HepG2 (cell line): Measurements from ENCODE around the gene ARAP1. TPM values are rescaled to one million over a fixed set of nuclear protein-coding genes. Genes with fewer than 3 reads are reported as not detected.

Source experiments
- ATAC-seq: fragments of 200-7000 bp; cut with Tn5 transposase; 3 replicates; pipeline ENCODE4 v1.9.1; 2020; ENCODE audit warnings: mild to moderate bottlenecking, moderate library complexity
- BruUV-seq: library from RNA; stranded (reverse); fragments of 400-500 nt; replicated peaks from 2 replicates; lab custom pipeline; 2021; lab: Mats Ljungman, UMichigan
- CTCF ChIA-PET: fragments of 300-600 bp; formaldehyde crosslinking; extraction: SDS; loops from one replicate; lab custom pipeline; 2021; ENCODE audit warnings: low total read pairs, inconsistent platforms, low intra/inter-chr PET ratio; lab: Yijun Ruan, JAX
- POLR2A ChIA-PET: fragments of 350-600 bp; sonication (Branson Sonifier 250); formaldehyde crosslinking; loops from one replicate; lab custom pipeline; 2020; ENCODE audit warnings: antibody characterized with exemption, inconsistent platforms; lab: Yijun Ruan, JAX
- DNase-seq: peaks from one replicate; pipeline ENCODE4 v3.0.0-alpha.2; 2015; ENCODE audit warnings: low spot score
- FAIRE-seq: peaks from 3 replicates; lab custom pipeline; 2011; peaks lifted over from hg19 to GRCh38; lab: Jason Lieb, UNC
- H2AFZ ChIP-seq: one replicate; pipeline ENCODE4 v1.6.1; 2011; ENCODE audit warnings: low read length, inconsistent platforms
- H3K27ac ChIP-seq: fragments of 300-600 bp; 3 replicates; pipeline ENCODE4 v1.8.0; 2011; ENCODE audit warnings: mixed run types, mild to moderate bottlenecking, mixed read lengths, low read length, inconsistent platforms; ENCODE audit not compliant: insufficient read depth; ENCODE audit errors: extremely low read length
- H3K27me3 ChIP-seq, 2 experiments: fragments of 200-600 bp in 1 of 2; 2 replicates in 1 of 2; 3 replicates in 1 of 2; pipeline versions ENCODE4 v1.6.0 to v1.8.0; 2011; ENCODE audit warnings: low read length in 2 of 2, mild to moderate bottlenecking in 2 of 2, moderate library complexity in 2 of 2, inconsistent platforms in 1 of 2; ENCODE audit not compliant: insufficient read depth in 2 of 2, control insufficient read depth in 1 of 2
- H3K36me3 ChIP-seq, 2 experiments: fragments of 200-600 bp in 1 of 2; replicated peaks in 1 of 2; 2 replicates in 1 of 2; 3 replicates in 1 of 2; pipeline versions ENCODE4 v1.5.1 to v1.8.0; 2011; ENCODE audit warnings: low read length in 2 of 2, inconsistent platforms in 1 of 2; ENCODE audit not compliant: insufficient read depth in 2 of 2, control insufficient read depth in 1 of 2
- H3K4me1 ChIP-seq: 2 replicates; pipeline ENCODE4 v1.5.1; 2012; ENCODE audit warnings: low read length, inconsistent platforms; ENCODE audit not compliant: insufficient read depth
- H3K4me2 ChIP-seq: 2 replicates; pipeline ENCODE4 v1.6.0; 2011; ENCODE audit warnings: low read depth, low read length, inconsistent platforms
- H3K4me3 ChIP-seq, 3 experiments: fragments of 200-600 bp in 1 of 3; sonication (generic), shearing (Covaris generic) in 1 of 3; replicated peaks in 1 of 3; 2 replicates each; pipeline ENCODE4 v1.5.1; 2011 to 2016; ENCODE audit warnings: low read length in 3 of 3, inconsistent platforms in 2 of 3, low read depth in 2 of 3, mild to moderate bottlenecking in 2 of 3, control low read depth in 1 of 3, mixed read lengths in 1 of 3; ENCODE audit not compliant: insufficient read depth in 1 of 3
- H3K79me2 ChIP-seq: one replicate; pipeline ENCODE4 v1.6.1; 2011; ENCODE audit warnings: low read length, inconsistent platforms; ENCODE audit not compliant: insufficient read depth
- H3K9ac ChIP-seq: 2 replicates; pipeline ENCODE4 v1.6.0; 2011; ENCODE audit warnings: mild to moderate bottlenecking, low read depth, low read length, inconsistent platforms; ENCODE audit not compliant: insufficient read depth
- H3K9me3 ChIP-seq: 2 replicates; pipeline ENCODE4 v1.5.1; 2012; ENCODE audit warnings: mild to moderate bottlenecking, low read length
- H4K20me1 ChIP-seq: 2 replicates; pipeline ENCODE4 v1.6.0; 2011; ENCODE audit warnings: inconsistent platforms, mild to moderate bottlenecking, low read length, moderate library complexity; ENCODE audit not compliant: insufficient read depth
- HES4 ChIP-seq: sonication (generic); formaldehyde crosslinking; IDR thresholded peaks from 2 replicates; pipeline ENCODE4 v1.9.0; 2021; ENCODE audit warnings: mild to moderate bottlenecking, missing genetic modification reagents, borderline replicate concordance
- KLF12 ChIP-seq: sonication (generic); formaldehyde crosslinking; IDR thresholded peaks from 2 replicates; pipeline ENCODE4 v1.4.0; 2020; ENCODE audit warnings: missing genetic modification reagents, borderline replicate concordance
- NCOR1 ChIP-seq: fragments of 200-600 bp; sonication (generic); IDR thresholded peaks from 2 replicates; pipeline ENCODE4 v1.7.0; 2017; ENCODE audit warnings: antibody characterized with exemption, low read length, borderline replicate concordance
- RFX5 ChIP-seq: IDR thresholded peaks from 2 replicates; pipeline ENCODE4 v1.6.1; 2011; ENCODE audit warnings: low read depth, low read length, improper control_type of control experiment
- XBP1 ChIP-seq: sonication (generic); formaldehyde crosslinking; IDR thresholded peaks from 2 replicates; pipeline ENCODE4 v1.5.0; 2020; ENCODE audit warnings: missing genetic modification reagents
- WGBS: methylation state at CpG from one replicate; pipeline ENCODE4 v1.1.6; 2017; ENCODE audit warnings: low lambda C conversion rate; 5-methylcytosine and 5-hydroxymethylcytosine counted together
- in situ Hi-C: cut with HindIII; loops from 2 replicates; pipeline ENCODE4 v1.10.0; 2017; ENCODE audit warnings: low pct_unique_long_range_greater_than_20kb; ENCODE audit not compliant: extremely low pct_ligation_motif_present
- intact Hi-C: fragments of 100-400 bp; cut with micrococcal nuclease; formaldehyde crosslinking; loops from one replicate; pipeline ENCODE4 v1.10.0; 2022; ENCODE audit not compliant: unreplicated experiment
- polyA plus RNA-seq, 8 experiments: library from polyadenylated mRNA; depleted of rRNA in 3 of 8; stranded (reverse) in 7 of 8; unstranded in 1 of 8; fragments of >200 nt; fragmentation: Illumina TruSeq in 4 of 8; extraction: Trizol in 4 of 8; gene quantifications; 2 replicates each; pipeline versions ENCODE4 v1.2.1 to v1.2.3, GENCODE V29; 2011 to 2016; ENCODE audit warnings: low read depth in 4 of 8, missing spikeins in 1 of 8, mixed read lengths in 1 of 8; ENCODE audit not compliant: insufficient read depth in 1 of 8
- total RNA-seq, 5 experiments: library from RNA; depleted of rRNA; stranded (reverse); fragments of >200 nt; fragmentation: Illumina TruSeq; extraction: Trizol; gene quantifications; 2 replicates each; pipeline ENCODE4 v1.2.3, GENCODE V29; 2016; ENCODE audit warnings: low read depth in 1 of 5
- TF ChIP-seq, protein P1 (sequence below), 2 experiments: sonication (generic) in 1 of 2; formaldehyde crosslinking in 1 of 2; IDR thresholded peaks; 2 replicates each; pipeline versions ENCODE4 v1.5.1 to v1.6.1; 2011 to 2020; ENCODE audit warnings: borderline replicate concordance in 1 of 2, low read depth in 1 of 2, low read length in 1 of 2, mild to moderate bottlenecking in 1 of 2, missing genetic modification reagents in 1 of 2, moderate library complexity in 1 of 2

The ARAP1 gene
- total and polyA plus RNA-seq, 2 of the 13 experiments (the other 11 are each of a cell fraction or from before 2014, with no cell fraction given), result 43.2 to 55.5 TPM

DNA sequence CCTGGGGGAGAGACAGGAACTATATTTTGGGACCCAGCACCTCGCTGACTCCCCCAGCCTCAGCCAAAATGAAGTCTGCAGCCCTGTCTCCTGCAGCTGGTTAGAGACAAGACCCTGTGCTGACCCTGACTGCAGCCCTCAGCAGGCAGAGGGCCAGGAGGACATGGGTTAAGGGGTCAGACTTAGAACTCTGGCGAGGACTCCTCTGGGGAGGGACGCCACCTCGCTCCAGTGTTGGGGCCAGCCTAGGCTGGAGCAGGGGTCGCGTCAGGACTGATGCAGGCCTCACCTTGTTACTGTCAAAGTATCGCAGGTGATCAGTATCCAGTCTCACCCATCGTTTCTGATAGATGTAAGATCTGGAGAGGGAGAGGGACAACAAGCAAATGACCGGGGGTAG, 41.1 kb downstream of the ARAP1 start:
- in situ Hi-C loops, result no loop called here
- Histone ChIP-seq H3K9me3 (no peaks in the 10 kb centered on the region), H3K4me2 (no peak overlapping the region), H2AFZ (no peak overlapping the region), H3K4me1 (no peaks in the 10 kb centered on the region), H3K79me2 (no peaks in the 10 kb centered on the region), H3K27me3 (no peaks in the 10 kb centered on the region), H3K4me3 (no peak overlapping the region), H3K36me3 (peaks cover 52 to 85% of the 10 kb centered on the region in 2 experiments), H4K20me1 (no peaks in the 10 kb centered on the region), H3K27ac (no peak overlapping the region), H3K9ac (no peak overlapping the region)
- 98% methylated on average over 9 of the region's 9 CpGs for WGBS
- FAIRE-seq (no peak), ATAC-seq (no peak), DNase-seq (no peak)
- BruUV-seq, result no TSS peak
- TF ChIP-seq, protein P1, sequence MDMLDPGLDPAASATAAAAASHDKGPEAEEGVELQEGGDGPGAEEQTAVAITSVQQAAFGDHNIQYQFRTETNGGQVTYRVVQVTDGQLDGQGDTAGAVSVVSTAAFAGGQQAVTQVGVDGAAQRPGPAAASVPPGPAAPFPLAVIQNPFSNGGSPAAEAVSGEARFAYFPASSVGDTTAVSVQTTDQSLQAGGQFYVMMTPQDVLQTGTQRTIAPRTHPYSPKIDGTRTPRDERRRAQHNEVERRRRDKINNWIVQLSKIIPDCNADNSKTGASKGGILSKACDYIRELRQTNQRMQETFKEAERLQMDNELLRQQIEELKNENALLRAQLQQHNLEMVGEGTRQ (IDR thresholded peaks at IDR 0.05; ENCODE audit: low read depth, low read length), result no peak
- TF ChIP-seq, protein P1 (CRISPR knock-in tag; IDR thresholded peaks at IDR 0.05; ENCODE audit: borderline replicate concordance), result no peak
- ChIA-PET CTCF (no interaction called here), POLR2A (no interaction called here)
- intact Hi-C loops, result no loop called here

DNA sequence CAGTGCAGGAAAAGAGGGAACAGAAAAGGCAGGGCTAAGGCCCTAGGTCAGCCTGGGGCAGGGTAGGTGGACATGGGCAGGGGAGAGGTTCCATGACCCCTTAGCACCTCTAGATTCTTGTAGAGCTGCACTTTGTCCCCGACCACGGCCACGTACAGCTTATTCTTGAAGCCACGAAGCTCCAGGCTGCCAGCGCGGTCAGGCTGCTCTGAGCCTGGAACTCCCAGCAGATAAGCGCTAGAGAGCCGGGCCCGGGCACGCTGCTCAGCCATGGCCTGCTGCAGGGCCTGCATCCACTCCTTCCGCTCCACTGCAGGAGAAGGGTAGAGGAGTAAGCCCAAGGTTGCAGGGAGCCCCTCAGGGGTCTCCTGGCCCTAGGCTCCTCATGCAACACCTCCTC, 41.9 kb downstream of the ARAP1 start:
- DNase-seq, result no peak
- H3K79me2 ChIP-seq, result no peaks in the 10 kb centered on the region
- no peak overlapping the region for H3K27ac ChIP-seq
- H3K4me3 ChIP-seq, result no peak overlapping the region
- POLR2A ChIA-PET, result no interaction called here
- no peaks in the 10 kb centered on the region for H4K20me1 ChIP-seq
- H3K9me3 ChIP-seq, result no peaks in the 10 kb centered on the region
- BruUV-seq, result no TSS peak
- intact Hi-C loops, result no loop called here
- WGBS, result 90% methylated on average over 9 of the region's 11 CpGs
- H3K4me2 ChIP-seq, result no peak overlapping the region
- peaks cover 56 to 87% of the 10 kb centered on the region in 2 experiments for H3K36me3 ChIP-seq
- no peak for FAIRE-seq
- TF ChIP-seq NCOR1 (no peak), KLF12 (CRISPR knock-in tag) (no peak), HES4 (CRISPR knock-in tag) (no peak), RFX5 (no peak), XBP1 (CRISPR knock-in tag) (no peak)
- no peak overlapping the region for H2AFZ ChIP-seq
- H3K4me1 ChIP-seq, result no peaks in the 10 kb centered on the region
- CTCF ChIA-PET, result no interaction called here
- in situ Hi-C loops, result no loop called here
- H3K9ac ChIP-seq, result no peak overlapping the region
- ATAC-seq, result no peak
- H3K27me3 ChIP-seq, result no peaks in the 10 kb centered on the region
